Tibial artery (tissue), 4 donors: ENCODE measurements around the gene VWCE.
"Not testable (repeated sequence)": the region's sequence is repeated elsewhere in the genome, so short reads cannot be mapped to it uniquely, and the experiment has no call there.

Experiments
- DNase-seq, 2 donors: peaks; one replicate each; pipeline ENCODE4 v3.0.0-alpha.2; 2019
- H3K27ac ChIP-seq, 2 donors: fragments of 200-600 bp; sonication (generic) in 1 of 2; 1 replicate in 1 of 2; 2 replicates in 1 of 2; pipeline ENCODE4 v1.5.1; 2018 to 2019; ENCODE audit warnings: mild to moderate bottlenecking in 1 of 2
- H3K27me3 ChIP-seq, 2 donors: fragments of 200-600 bp; sonication (generic) in 1 of 2; one replicate each; pipeline versions ENCODE4 v1.5.1 to v1.6.0; 2016 to 2019
- H3K36me3 ChIP-seq, 3 donors: fragments of 200-600 bp; sonication (generic) in 2 of 3; one replicate each; pipeline ENCODE4 v1.5.1; 2016 to 2019; ENCODE audit warnings: mild to moderate bottlenecking in 2 of 3
- H3K4me1 ChIP-seq, 4 donors: fragments of 200-600 bp; sonication (generic) in 2 of 4; 1 replicate in 3 of 4; 2 replicates in 1 of 4; pipeline ENCODE4 v1.5.1; 2016 to 2019
- H3K4me3 ChIP-seq, 2 donors: fragments of 200-600 bp; sonication (generic) in 1 of 2; 1 replicate in 1 of 2; 2 replicates in 1 of 2; pipeline ENCODE4 v1.5.1; 2018 to 2019; ENCODE audit warnings: mild to moderate bottlenecking in 2 of 2
- H3K9me3 ChIP-seq, 3 donors: fragments of 200-600 bp; sonication (generic) in 1 of 3; one replicate each; pipeline ENCODE4 v1.5.1; 2016 to 2019
- intact Hi-C: fragments of 100-400 bp; cut with DNase I; formaldehyde crosslinking; loops from one replicate; pipeline ENCODE4 v1.15.0; 2023; ENCODE audit warnings: low total_unique reads

VWCE gene

GRCh38 chr11:61232548-61233145 lies 62.5 kb downstream of the VWCE start:
- H3K27ac ChIP-seq, H3K9me3 ChIP-seq, H3K27me3 ChIP-seq, H3K4me1 ChIP-seq, intact Hi-C loops, DNase-seq, H3K36me3 ChIP-seq, H3K4me3 ChIP-seq: not testable (repeated sequence)

- H3K27me3 ChIP-seq, H3K4me3 ChIP-seq, H3K36me3 ChIP-seq, H3K9me3 ChIP-seq, H3K27ac ChIP-seq, intact Hi-C loops, H3K4me1 ChIP-seq, DNase-seq: not testable (repeated sequence)
These were observed 63.5 kb downstream of the VWCE start for GRCh38 chr11:61231585-61231984.

GRCh38 chr11:61231033-61231432 lies 64.1 kb downstream of the VWCE start:
- H3K4me1 ChIP-seq, H3K27me3 ChIP-seq, H3K4me3 ChIP-seq, intact Hi-C loops, H3K36me3 ChIP-seq, H3K27ac ChIP-seq, DNase-seq, H3K9me3 ChIP-seq: not testable (repeated sequence)

GRCh38 chr11:61229458-61229857 lies 65.7 kb downstream of the VWCE start:
- DNase-seq, H3K4me1 ChIP-seq, H3K4me3 ChIP-seq, H3K27me3 ChIP-seq, H3K36me3 ChIP-seq, H3K9me3 ChIP-seq, intact Hi-C loops, H3K27ac ChIP-seq: not testable (repeated sequence)

- DNase-seq, H3K27me3 ChIP-seq, H3K27ac ChIP-seq, intact Hi-C loops, H3K36me3 ChIP-seq, H3K4me3 ChIP-seq, H3K4me1 ChIP-seq, H3K9me3 ChIP-seq: not testable (repeated sequence)
These were observed 68.5 kb downstream of the VWCE start for GRCh38 chr11:61226457-61227137.

GRCh38 chr11:61222692-61223091 lies 72.4 kb downstream of the VWCE start:
- intact Hi-C loops, H3K4me3 ChIP-seq, H3K27me3 ChIP-seq, H3K36me3 ChIP-seq, H3K4me1 ChIP-seq, DNase-seq, H3K9me3 ChIP-seq, H3K27ac ChIP-seq: not testable (repeated sequence)

- H3K27ac ChIP-seq, H3K36me3 ChIP-seq, H3K27me3 ChIP-seq, H3K9me3 ChIP-seq, H3K4me1 ChIP-seq, DNase-seq, intact Hi-C loops, H3K4me3 ChIP-seq: not testable (repeated sequence)
These were observed 73.1 kb downstream of the VWCE start, which contains the start of gene PGA4 for GRCh38 chr11:61222047-61222446. Gene PGA4, plus strand, starts transcription at chr11:61222347. Its CDS starts 54 bp downstream, at chr11:61222401.

- H3K27ac ChIP-seq, H3K27me3 ChIP-seq, H3K36me3 ChIP-seq, H3K4me1 ChIP-seq, intact Hi-C loops, H3K9me3 ChIP-seq, DNase-seq, H3K4me3 ChIP-seq: not testable (repeated sequence)
These were observed 76.1 kb downstream of the VWCE start for GRCh38 chr11:61219016-61219415.

- H3K4me3 ChIP-seq, intact Hi-C loops, H3K36me3 ChIP-seq, H3K4me1 ChIP-seq, H3K9me3 ChIP-seq, DNase-seq, H3K27me3 ChIP-seq, H3K27ac ChIP-seq: not testable (repeated sequence)
These were observed 76.8 kb downstream of the VWCE start for GRCh38 chr11:61218306-61218705.

GRCh38 chr11:61213711-61214324 lies 81.3 kb downstream of the VWCE start:
- H3K4me3 ChIP-seq, H3K4me1 ChIP-seq, DNase-seq, H3K27me3 ChIP-seq, H3K36me3 ChIP-seq, H3K27ac ChIP-seq, H3K9me3 ChIP-seq, intact Hi-C loops: not testable (repeated sequence)

GRCh38 chr11:61212202-61212601 lies 82.9 kb downstream of the VWCE start:
- DNase-seq, H3K27me3 ChIP-seq, H3K4me1 ChIP-seq, H3K36me3 ChIP-seq, H3K9me3 ChIP-seq, H3K4me3 ChIP-seq, H3K27ac ChIP-seq, intact Hi-C loops: not testable (repeated sequence)

GRCh38 chr11:61211327-61211952 lies 83.7 kb downstream of the VWCE start:
- H3K4me1 ChIP-seq, H3K9me3 ChIP-seq, H3K27me3 ChIP-seq, intact Hi-C loops, H3K4me3 ChIP-seq, H3K36me3 ChIP-seq, DNase-seq, H3K27ac ChIP-seq: not testable (repeated sequence)

GRCh38 chr11:61210629-61211028 lies 84.5 kb downstream of the VWCE start:
- H3K27me3 ChIP-seq, H3K36me3 ChIP-seq, H3K4me3 ChIP-seq, H3K27ac ChIP-seq, H3K4me1 ChIP-seq, intact Hi-C loops, DNase-seq, H3K9me3 ChIP-seq: not testable (repeated sequence)
